Nephron progenitor cell (in vitro differentiated cells): ENCODE measurements around the gene POFUT1.

Experiments
- DNase-seq: peaks from one replicate; pipeline ENCODE4 v3.0.0; 2021
- H3K27ac Mint-ChIP-seq: 2 replicates; pipeline ENCODE4 v1.8.0; 2021; ENCODE audit warnings: mild to moderate bottlenecking, moderate library complexity, mixed read lengths
- H3K27me3 Mint-ChIP-seq: 2 replicates; pipeline ENCODE4 v1.8.0; 2021; ENCODE audit warnings: mild to moderate bottlenecking, low read depth, mixed read lengths; ENCODE audit not compliant: poor library complexity
- H3K36me3 Mint-ChIP-seq: 2 replicates; pipeline ENCODE4 v1.8.0; 2021; ENCODE audit warnings: low read depth, mixed read lengths
- H3K4me1 Mint-ChIP-seq: 2 replicates; pipeline ENCODE4 v1.8.0; 2021; ENCODE audit warnings: mixed read lengths
- H3K4me3 Mint-ChIP-seq: 2 replicates; pipeline ENCODE4 v1.8.0; 2021; ENCODE audit warnings: mild to moderate bottlenecking, moderate library complexity, mixed read lengths
- H3K9me3 Mint-ChIP-seq: 2 replicates; pipeline ENCODE4 v1.8.0; 2021; ENCODE audit warnings: mild to moderate bottlenecking, moderate library complexity, mixed read lengths
- CTCF ChIP-seq: fragments of 200-600 bp; sonication (generic); IDR thresholded peaks from 2 replicates; pipeline ENCODE4 v1.5.0; 2021; ENCODE audit warnings: antibody characterized with exemption

The POFUT1 gene

GRCh38 chr20:32215729-32216128, 8.0 kb downstream of the POFUT1 start:
- peaks cover 2% of the 10 kb centered on the region for H3K4me1 Mint-ChIP-seq
- H3K9me3 Mint-ChIP-seq: no peaks in the 10 kb centered on the region
- no peaks in the 10 kb centered on the region for H3K27me3 Mint-ChIP-seq
- TF ChIP-seq CTCF: no peak
- no peak overlapping the region for H3K27ac Mint-ChIP-seq
- no peak overlapping the region for H3K4me3 Mint-ChIP-seq
- H3K36me3 Mint-ChIP-seq: peaks cover 56% of the 10 kb centered on the region
- DNase-seq: no peak

GRCh38 chr20:32216179-32217142, 8.8 kb downstream of the POFUT1 start:
- no peak overlapping the region for H3K27ac Mint-ChIP-seq
- peaks cover 62% of the 10 kb centered on the region for H3K36me3 Mint-ChIP-seq
- H3K4me3 Mint-ChIP-seq: no peak overlapping the region
- no peaks in the 10 kb centered on the region for H3K4me1 Mint-ChIP-seq
- H3K9me3 Mint-ChIP-seq: no peaks in the 10 kb centered on the region
- H3K27me3 Mint-ChIP-seq: no peaks in the 10 kb centered on the region
- DNase-seq: no peak
- TF ChIP-seq CTCF: no peak

- H3K4me3 Mint-ChIP-seq: no peak overlapping the region
- H3K27ac Mint-ChIP-seq: peak overlapping the region; percentile 25
- H3K9me3 Mint-ChIP-seq: no peaks in the 10 kb centered on the region
- peaks cover 62% of the 10 kb centered on the region for H3K36me3 Mint-ChIP-seq
- no peak for DNase-seq
- no peaks in the 10 kb centered on the region for H3K27me3 Mint-ChIP-seq
- no peak for TF ChIP-seq CTCF
- H3K4me1 Mint-ChIP-seq: no peaks in the 10 kb centered on the region
Measured at GRCh38 chr20:32218156-32218900, 10.6 kb downstream of the POFUT1 start.

- Mint-ChIP-seq H3K27me3 (no peaks in the 10 kb centered on the region), H3K27ac (peak overlapping the region; percentile 79), H3K4me3 (no peak overlapping the region), H3K9me3 (no peaks in the 10 kb centered on the region), H3K4me1 (no peaks in the 10 kb centered on the region), H3K36me3 (peaks cover 54% of the 10 kb centered on the region)
- DNase-seq: no peak
- TF ChIP-seq CTCF: no peak
Measured at GRCh38 chr20:32224463-32224862, 16.8 kb downstream of the POFUT1 start.

- Mint-ChIP-seq H3K27me3 (no peaks in the 10 kb centered on the region), H3K4me1 (no peaks in the 10 kb centered on the region), H3K9me3 (no peaks in the 10 kb centered on the region), H3K4me3 (no peak overlapping the region), H3K27ac (peak overlapping the region; percentile 67), H3K36me3 (peaks cover 52% of the 10 kb centered on the region)
- no peak for DNase-seq
- TF ChIP-seq CTCF: no peak
Measured at GRCh38 chr20:32226391-32226790, 18.7 kb downstream of the POFUT1 start.
